ENCODE results near the gene AKT1. TPM values are rescaled to one million over a fixed set of nuclear protein-coding genes. Genes with fewer than 3 reads are reported as not detected.

AKT1 gene
- total RNA-seq, 3 donors from 2014 or later = 91.9 to 119 (median 116) TPM

- Histone ChIP-seq H3K27me3 (no peaks in the 10 kb centered on the region), H3K4me3 (no peak overlapping the region), H3K9me3 (no peaks in the 10 kb centered on the region), H3K27ac (peak overlapping the region; percentile 97 to 98), H3K4me1 (peaks cover 11 to 17% of the 10 kb centered on the region in 2 donors), H3K36me3 (no peaks in the 10 kb centered on the region)
- intact Hi-C loops (cut with DNase I; ENCODE audit: low total_unique reads) = no loop called here
- TF ChIP-seq POLR2A (IDR thresholded peaks at IDR 0.05) = no peak
- TF ChIP-seq POLR2AphosphoS5 (IDR thresholded peaks at IDR 0.05) = no peak
- TF ChIP-seq CTCF (IDR thresholded peaks at IDR 0.05) = no peak
- no peak for DNase-seq (ENCODE audit: low spot score in 2 of 2)
Observed at GRCh38 chr14:104798300-104799243, 3.0 kb upstream of the AKT1 start.

GRCh38 chr14:104797115-104798044 lies 1.8 kb upstream of the AKT1 start:
- H3K9me3 ChIP-seq = no peaks in the 10 kb centered on the region
- H3K27me3 ChIP-seq = no peaks in the 10 kb centered on the region
- no peak for DNase-seq (ENCODE audit: low spot score in 2 of 2)
- H3K4me1 ChIP-seq = peaks cover 14 to 28% of the 10 kb centered on the region in 2 donors
- H3K4me3 ChIP-seq = no peak overlapping the region
- intact Hi-C loops (cut with DNase I; ENCODE audit: low total_unique reads) = no loop called here
- no peaks in the 10 kb centered on the region for H3K36me3 ChIP-seq
- no peak for TF ChIP-seq CTCF (IDR thresholded peaks at IDR 0.05)
- TF ChIP-seq POLR2A (IDR thresholded peaks at IDR 0.05) = no peak
- no peak for TF ChIP-seq POLR2AphosphoS5 (IDR thresholded peaks at IDR 0.05)
- H3K27ac ChIP-seq = peak overlapping the region; percentile 55 to 98

DNA sequence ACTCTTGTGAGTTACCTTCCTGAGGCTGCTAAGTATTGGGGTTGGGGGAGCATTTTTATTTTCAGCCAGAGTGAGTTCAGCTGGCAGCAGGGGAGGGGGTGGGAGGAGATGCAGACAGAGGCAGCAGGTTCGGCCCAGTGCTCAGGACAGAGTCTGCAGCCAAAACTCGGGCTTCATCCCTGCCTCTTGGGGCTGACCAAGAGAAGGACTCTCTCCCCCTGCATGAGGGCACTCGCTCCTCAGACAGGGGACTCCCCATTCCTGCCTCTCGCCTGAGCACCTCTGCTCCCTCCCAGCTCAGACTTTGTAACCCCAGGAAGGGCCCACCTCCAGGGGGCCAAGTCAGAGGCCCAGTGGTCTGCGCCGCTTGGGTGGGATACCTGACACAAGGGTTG lies 1.1 kb upstream of the AKT1 start:
- TF ChIP-seq POLR2A (IDR thresholded peaks at IDR 0.05) = no peak
- no peak for TF ChIP-seq POLR2AphosphoS5 (IDR thresholded peaks at IDR 0.05)
- no peak for TF ChIP-seq CTCF (IDR thresholded peaks at IDR 0.05)
- Histone ChIP-seq H3K27ac (peak overlapping the region; percentile 86 to 98), H3K9me3 (no peaks in the 10 kb centered on the region), H3K27me3 (no peaks in the 10 kb centered on the region), H3K4me3 (no peak overlapping the region), H3K36me3 (no peaks in the 10 kb centered on the region), H3K4me1 (peaks cover 17 to 28% of the 10 kb centered on the region in 2 donors)
- no peak for DNase-seq (ENCODE audit: low spot score in 2 of 2)
- intact Hi-C loops (cut with DNase I; ENCODE audit: low total_unique reads) = no loop called here

DNA sequence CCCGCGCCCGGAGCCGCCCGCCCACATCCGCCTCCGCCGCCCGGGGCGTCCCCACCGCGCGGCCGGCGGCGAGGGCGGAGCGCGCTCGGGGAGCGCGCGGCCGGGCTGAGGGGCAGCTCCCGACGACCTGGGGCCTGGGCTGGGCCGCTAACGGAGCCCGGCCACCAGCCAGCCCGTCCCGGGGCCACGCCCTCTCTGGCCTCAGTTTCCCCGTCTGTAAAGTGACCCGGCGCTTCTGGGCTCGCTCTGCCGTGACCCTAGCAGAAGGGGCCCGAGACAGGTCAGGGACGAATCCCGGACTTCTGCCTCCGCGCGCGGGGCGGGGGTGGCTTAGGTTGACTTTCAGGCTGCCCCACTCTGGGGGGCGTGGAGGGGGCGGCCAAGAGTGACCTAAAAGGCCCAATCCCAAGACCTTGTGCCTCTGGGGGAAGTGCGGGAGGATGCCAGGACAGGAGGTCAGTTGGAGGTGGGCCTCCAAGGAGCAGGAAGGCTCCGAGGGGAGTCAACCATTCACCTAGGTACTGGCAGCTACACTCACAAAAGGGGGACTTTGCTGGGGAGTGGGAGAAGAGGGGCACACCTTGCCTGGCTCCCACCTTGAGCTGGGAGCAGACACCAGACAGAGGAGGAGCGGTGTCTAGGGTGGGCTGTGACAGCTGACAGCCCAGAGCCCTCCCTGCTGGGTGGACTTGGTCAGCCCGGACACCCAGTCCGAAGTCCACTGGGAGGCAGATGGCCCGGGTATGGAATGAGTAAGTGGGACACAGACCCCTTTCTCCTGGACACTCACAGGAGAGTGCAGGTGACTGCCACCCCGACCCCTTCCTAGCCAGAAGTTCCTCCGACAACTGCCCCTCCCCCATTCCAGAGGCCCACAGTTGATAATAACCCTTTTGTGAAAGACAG lies 486 bp upstream of the AKT1 start:
- H3K27me3 ChIP-seq = no peaks in the 10 kb centered on the region
- H3K36me3 ChIP-seq = no peaks in the 10 kb centered on the region
- peak in 1 of 3 donors; percentile 38 for TF ChIP-seq POLR2AphosphoS5 (IDR thresholded peaks at IDR 0.05)
- no peak for TF ChIP-seq POLR2A (IDR thresholded peaks at IDR 0.05)
- no peaks in the 10 kb centered on the region for H3K9me3 ChIP-seq
- peak overlapping the region; percentile 86 to 98 for H3K27ac ChIP-seq
- intact Hi-C loops (cut with DNase I; ENCODE audit: low total_unique reads) = no loop called here
- DNase-seq (ENCODE audit: low spot score in 2 of 2) = no peak
- peak overlapping the region; percentile 42 to 89 (median 79) for H3K4me3 ChIP-seq
- H3K4me1 ChIP-seq = peaks cover 10 to 24% of the 10 kb centered on the region in 2 donors

DNA sequence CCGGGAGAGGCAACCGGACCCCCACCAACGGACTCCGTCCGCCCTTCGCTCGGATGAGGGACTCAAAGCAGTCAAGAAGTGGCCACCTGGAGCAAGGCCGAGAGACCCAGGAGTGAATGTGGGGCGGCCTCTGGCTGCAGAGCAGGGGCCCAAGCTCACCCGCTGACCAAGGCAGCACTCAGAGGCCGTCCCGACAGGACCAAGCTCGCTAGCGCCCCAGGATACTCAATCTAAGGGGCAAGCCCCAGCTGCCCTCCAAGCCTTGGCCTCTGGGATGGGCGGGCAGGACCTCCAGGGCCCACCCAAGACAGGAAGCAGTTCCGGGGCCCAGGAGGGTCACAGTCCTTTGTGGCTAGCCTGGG lies 936 bp downstream of the AKT1 start:
- no peak for DNase-seq (ENCODE audit: low spot score in 2 of 2)
- no peak for TF ChIP-seq POLR2AphosphoS5 (IDR thresholded peaks at IDR 0.05)
- no peak for TF ChIP-seq CTCF (IDR thresholded peaks at IDR 0.05)
- no peak for TF ChIP-seq POLR2A (IDR thresholded peaks at IDR 0.05)
- Histone ChIP-seq H3K4me1 (peaks cover 10 to 30% of the 10 kb centered on the region in 2 donors), H3K36me3 (no peaks in the 10 kb centered on the region), H3K9me3 (no peaks in the 10 kb centered on the region), H3K27me3 (no peaks in the 10 kb centered on the region), H3K27ac (peak overlapping the region; percentile 78 to 98), H3K4me3 (peak overlapping the region; percentile 76 to 89 (median 79))
- intact Hi-C loops (cut with DNase I; ENCODE audit: low total_unique reads) = no loop called here
